IPS-NIHi11 (cell line): ENCODE data around the gene RFX4.
A peak's percentile ranks its signal among the peaks of the same experiment; 100 is the strongest.
"Not testable (repeated sequence)": the region's sequence is repeated elsewhere in the genome, so short reads cannot be mapped to it uniquely, and the experiment has no call there.

Experiments used
- DNase-seq: peaks from one replicate; pipeline ENCODE4 v3.0.0; 2012; ENCODE audit warnings: mixed read lengths, low spot score

Gene RFX4

DNA sequence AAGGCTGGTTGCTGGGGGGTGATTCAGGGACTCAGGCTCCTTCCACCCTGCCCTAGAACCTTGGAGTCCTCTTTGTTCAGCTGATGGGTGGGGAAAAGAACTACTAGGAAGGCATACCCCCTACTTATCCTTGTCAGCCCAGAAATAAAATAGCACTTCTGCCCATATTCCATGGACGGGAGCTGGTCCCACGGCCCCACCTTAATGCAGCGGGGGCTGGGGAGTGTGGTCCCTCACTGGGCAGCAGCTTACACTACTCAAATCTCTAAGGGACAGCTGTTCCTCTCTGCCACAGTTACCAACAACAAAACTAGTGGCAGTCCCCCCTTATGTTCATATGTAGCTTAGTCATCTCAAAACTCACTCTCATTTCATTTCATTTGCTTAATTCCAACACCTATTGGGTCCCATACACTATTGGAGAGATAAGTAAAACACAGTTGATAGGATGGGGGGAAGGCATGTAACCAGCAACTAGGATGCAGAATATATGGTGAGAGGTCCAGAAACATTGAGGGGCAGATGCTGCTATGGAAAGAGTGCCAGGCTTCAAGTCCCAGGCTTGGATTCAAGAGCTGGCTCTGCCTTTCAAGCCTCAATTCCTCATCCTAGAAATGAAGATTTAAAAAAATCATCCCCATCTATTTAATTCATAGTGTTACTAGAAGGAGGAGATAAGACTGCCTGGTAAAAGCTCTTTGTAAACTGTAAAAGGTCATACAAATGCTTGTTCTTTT is 107.9 kb downstream of the RFX4 start:
- no peak for DNase-seq

GRCh38 chr12:106692033-106692432 is 109.2 kb downstream of the RFX4 start:
- DNase-seq: not testable (repeated sequence)

- DNase-seq: no peak
Observed at GRCh38 chr12:106692896-106693820, 110.4 kb downstream of the RFX4 start.

- no peak for DNase-seq
Observed at GRCh38 chr12:106696071-106696470, 113.3 kb downstream of the RFX4 start.

DNA sequence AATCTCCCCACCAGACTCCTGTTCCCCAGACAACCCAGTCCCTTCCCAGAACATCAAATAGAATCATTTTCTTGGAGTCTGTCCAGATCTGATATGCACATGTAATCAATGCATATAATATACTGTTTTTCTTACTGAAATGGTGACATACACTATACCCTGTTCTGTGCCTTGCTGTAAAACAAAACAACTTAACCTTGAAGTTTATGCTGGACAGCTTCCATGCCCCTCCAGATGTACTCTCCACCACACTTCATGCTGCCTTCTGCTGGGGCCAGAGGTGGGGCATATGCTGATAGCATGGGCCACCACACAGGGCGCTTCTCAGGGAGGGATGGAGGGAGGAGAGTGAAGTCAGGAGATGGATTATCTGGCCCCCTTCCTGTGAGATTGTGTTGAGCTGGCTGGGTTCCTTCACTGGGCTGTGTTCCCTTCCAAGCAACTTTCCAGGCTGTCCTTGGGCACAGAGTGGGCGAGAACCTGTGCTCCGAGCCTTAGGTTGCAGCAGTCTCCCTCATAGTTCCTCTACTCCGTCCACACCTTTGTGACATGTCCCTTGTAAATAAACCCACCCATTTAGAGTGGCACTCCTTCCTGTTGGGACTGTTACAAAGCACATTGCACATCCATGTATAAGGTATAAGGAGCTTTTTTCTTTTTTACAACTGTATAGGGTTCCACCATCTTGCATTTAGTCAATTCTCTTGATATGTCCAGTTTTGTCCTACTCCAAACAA is 114.0 kb downstream of the RFX4 start:
- DNase-seq: no peak

DNA sequence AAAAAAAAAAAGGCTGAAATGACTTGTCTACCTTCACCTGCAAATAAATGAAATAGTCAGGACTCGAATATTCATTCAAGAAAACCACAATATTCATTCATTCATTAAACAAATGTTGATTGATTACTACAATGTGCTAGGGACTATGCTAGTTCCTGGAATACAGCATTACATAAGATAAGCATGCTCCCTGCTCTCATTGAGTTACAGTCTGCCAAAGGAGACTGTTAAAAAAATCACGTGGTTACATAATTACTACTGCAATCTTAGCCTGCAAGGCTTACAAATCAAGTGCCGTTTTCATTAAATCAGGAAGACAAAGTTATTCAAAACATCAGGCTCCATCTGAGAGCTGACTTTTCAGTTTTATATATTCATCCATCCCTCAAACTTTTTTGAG is 121.3 kb downstream of the RFX4 start:
- no peak for DNase-seq

- no peak for DNase-seq
Observed at GRCh38 chr12:106705971-106706370, 123.2 kb downstream of the RFX4 start.

DNA sequence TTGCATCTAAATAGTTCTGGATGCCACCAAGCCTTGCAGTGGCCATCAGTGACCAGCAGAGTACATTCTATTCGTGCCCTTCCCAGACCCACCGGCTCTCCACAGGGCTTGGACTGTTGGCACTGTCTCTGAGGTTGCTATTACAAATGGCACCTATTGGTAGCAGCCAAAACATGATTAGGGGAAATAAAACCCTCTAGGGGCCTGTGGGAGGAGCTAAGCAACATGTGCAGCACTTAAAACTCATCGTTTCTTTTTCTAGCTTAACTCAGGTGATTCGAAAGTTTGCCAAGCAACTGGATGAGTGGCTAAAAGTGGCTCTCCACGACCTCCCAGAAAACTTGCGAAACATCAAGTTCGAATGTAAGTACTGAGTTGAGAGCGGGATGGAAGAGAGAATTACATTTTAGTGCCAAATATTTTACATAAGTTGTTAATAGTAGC is 126.3 kb downstream of the RFX4 start:
- DNase-seq: peak; percentile 21

DNA sequence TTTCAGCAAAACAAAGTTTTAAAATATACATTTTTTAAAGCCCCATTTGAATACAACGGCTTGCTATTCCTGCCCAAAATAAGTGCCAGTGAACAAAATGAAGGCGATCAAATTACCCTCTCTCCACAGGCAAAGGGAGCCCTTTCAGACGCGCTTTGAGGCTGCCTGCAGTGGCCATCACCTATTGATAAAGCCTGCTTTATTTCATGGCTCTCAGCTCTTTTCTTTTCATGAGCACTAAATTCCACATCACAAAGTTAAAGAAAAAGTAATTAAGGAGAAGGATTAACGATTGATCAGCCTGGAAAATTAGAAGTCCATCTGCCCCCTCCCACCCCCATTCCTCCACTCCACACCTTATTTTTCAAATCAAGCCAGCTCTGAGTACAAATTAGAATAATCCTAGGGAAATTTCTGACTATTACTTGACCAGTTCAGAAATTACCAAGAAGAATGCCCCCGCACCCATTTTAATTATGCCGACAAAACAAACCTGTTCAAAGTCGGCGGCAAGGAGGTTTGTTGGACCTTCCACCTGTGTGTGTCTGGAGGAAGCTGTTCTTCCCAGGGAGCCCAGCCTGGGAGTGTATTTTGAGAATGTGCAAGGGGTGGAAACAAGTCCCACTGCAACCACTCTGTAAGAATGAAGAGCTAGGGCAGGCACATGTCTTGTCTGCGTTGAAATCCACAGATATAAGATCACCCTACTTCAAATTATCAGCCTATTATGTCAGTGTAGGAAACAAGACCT is 127.5 kb downstream of the RFX4 start:
- peak; percentile 29 for DNase-seq

DNA sequence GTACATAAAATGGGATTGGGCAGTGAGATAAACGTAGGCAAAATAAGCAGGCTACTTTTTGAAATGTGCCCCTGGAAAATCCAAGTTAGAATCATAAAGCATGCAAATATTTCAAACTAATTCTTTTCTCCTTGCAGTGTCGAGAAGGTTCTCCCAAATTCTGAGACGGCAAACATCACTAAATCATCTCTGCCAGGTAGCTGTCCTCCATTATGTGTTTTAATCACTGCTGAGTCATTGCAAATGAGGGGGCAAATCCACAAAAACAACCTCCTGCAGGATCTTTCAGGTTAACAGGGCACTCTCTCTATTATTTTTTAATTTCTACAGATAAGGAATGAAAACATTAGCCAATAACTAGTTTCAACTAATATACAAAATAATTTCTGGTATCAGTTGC is 128.5 kb downstream of the RFX4 start:
- DNase-seq: no peak

DNA sequence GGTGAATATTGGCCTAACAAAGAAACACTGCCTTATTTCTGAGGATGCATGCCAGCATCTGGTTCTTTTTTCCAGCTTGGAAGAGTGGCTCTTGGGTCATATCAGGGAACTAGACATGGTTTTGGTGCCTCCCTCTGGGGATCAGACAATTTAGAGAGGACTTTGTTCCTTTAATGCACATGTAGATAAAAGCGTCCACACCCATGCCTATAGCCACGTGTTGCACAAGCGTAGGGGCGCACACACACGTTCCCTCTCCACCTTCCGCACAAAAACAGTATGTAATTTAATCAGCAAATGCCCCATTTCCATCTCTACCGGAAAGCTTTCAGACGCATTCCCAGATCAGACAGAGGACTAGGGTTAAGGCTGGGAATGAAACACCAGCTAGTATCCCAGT is 130.0 kb downstream of the RFX4 start:
- DNase-seq: no peak

DNA sequence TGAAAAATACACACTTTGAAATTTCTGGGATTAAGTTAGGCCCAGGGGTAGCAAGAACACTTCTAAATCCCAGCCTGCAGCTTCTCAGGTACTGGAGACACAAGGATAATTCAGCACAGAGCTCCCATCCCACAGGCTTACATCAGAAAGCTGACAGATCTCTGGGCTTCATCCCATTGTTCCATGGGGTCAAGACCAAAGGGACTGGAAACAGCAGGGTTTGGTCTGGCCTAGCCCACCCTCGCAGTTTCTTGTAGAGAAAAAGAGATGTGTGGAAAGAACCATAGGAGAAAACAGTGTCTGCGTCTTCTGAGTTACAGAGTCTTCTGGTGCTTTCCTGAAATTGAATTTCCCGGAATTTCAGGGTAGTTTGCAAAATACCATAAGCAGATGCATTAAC is 132.1 kb downstream of the RFX4 start:
- DNase-seq: no peak

GRCh38 chr12:106715582-106715981 is 132.8 kb downstream of the RFX4 start:
- no peak for DNase-seq

- no peak for DNase-seq
Observed at GRCh38 chr12:106717673-106718072, 134.9 kb downstream of the RFX4 start.

- DNase-seq: no peak
Observed at GRCh38 chr12:106719879-106720278, 137.1 kb downstream of the RFX4 start.

- DNase-seq: no peak
Observed at GRCh38 chr12:106720696-106721095, 137.9 kb downstream of the RFX4 start.

- no peak for DNase-seq
Observed at GRCh38 chr12:106721915-106722314, 139.1 kb downstream of the RFX4 start.

DNA sequence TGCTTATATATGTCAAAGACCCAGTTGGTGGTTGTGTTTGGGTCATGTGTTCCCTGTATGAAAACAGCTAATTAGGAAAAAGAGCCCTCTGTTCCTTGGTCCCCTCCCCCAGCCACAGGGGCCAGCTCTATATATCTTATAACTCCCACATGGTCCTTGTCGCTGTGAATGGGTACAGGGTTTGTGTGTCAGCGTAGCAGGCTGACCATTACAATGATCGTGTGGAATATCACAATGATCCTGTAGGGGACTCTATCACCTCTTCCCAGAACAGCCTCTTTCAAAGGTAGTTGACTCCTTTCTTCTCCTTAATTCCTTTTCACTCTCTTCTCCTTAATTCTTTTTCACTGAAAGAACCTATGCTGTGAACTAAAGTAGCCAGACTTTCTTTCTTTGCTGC is 140.0 kb downstream of the RFX4 start:
- peak; percentile 51 for DNase-seq

GRCh38 chr12:106723416-106723815 is 140.6 kb downstream of the RFX4 start:
- DNase-seq: no peak

DNA sequence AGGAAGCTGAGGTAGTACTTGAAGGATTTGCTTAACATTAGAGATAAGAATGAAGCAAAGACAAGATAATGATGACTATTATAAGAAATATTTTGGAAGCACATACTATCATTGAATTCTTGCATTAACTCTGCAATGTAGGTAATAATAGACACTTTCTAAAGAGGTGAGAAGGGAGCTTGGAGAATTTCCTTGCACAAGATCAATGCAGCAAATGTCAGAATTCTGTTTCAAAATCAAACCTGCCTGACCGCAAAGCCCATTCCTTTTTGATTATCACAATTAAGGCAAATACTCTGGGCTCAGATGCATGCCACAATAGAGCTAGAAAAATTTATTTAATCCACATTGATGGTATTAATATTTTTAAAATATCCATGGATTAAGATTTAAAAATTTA is 141.3 kb downstream of the RFX4 start:
- no peak for DNase-seq

DNA sequence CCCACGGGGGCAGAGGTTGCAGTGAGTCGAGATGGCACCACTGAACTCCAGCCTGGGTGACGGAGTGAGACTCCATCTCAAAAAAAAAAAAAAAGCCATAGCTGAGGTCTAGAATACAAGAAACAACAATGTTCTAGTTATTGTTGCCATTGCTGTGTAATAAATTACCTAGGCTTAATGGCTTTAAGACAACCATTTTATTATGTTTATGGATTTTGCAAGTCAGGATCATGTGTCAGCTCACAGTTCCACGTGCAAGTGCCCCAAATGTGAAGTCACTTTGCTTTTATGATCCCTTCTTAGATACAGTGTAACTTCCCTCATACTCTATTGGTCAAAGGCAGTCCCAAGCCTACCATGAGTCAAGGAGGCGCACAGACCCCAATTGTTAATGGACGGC is 142.1 kb downstream of the RFX4 start:
- DNase-seq: no peak
